Activated CD8-positive, alpha-beta T cell treated with anti-CD3 and anti-CD28 coated beads, Interleukin-2, amount 10 ng/mL, durations not matched to agents 7 days and 5 days (primary cell): Measurements from ENCODE around the gene TMEM132A. TPM values are rescaled to one million over a fixed set of nuclear protein-coding genes. Genes with fewer than 3 reads are reported as not detected.

ENCODE experiments used
- ATAC-seq: fragments of 150-1000 bp; cut with Tn5 transposase; one replicate; pipeline ENCODE4 v1.10.0; 2021; ENCODE audit warnings: moderate library complexity
- CTCF ChIA-PET: fragments of 350-600 bp; sonication (Branson Sonifier 250); formaldehyde crosslinking; loops from one replicate; lab custom pipeline; 2021; ENCODE audit warnings: antibody characterized with exemption; lab: Charles Lee
- POLR2A ChIA-PET: fragments of 350-600 bp; sonication (Branson Sonifier 250); formaldehyde crosslinking; loops from one replicate; lab custom pipeline; 2021; ENCODE audit warnings: antibody characterized with exemption; lab: Charles Lee
- DNase-seq: peaks from one replicate; pipeline ENCODE4 v3.0.0-alpha.2; 2020
- H3K27ac Mint-ChIP-seq: one replicate; pipeline ENCODE4 v1.8.0; 2021; ENCODE audit warnings: mild to moderate bottlenecking, mixed read lengths
- H3K27me3 Mint-ChIP-seq: one replicate; pipeline ENCODE4 v1.8.0; 2021; ENCODE audit warnings: low read depth, mixed read lengths
- H3K36me3 Mint-ChIP-seq: one replicate; pipeline ENCODE4 v1.8.0; 2021; ENCODE audit warnings: low read depth, mixed read lengths
- H3K4me1 Mint-ChIP-seq: one replicate; pipeline ENCODE4 v1.8.0; 2021; ENCODE audit warnings: low read depth, mixed read lengths
- H3K4me3 Mint-ChIP-seq: one replicate; pipeline ENCODE4 v1.8.0; 2021; ENCODE audit warnings: mild to moderate bottlenecking, mixed read lengths
- H3K9me3 Mint-ChIP-seq: one replicate; pipeline ENCODE4 v1.8.0; 2022; ENCODE audit warnings: mixed read lengths; ENCODE audit not compliant: insufficient read depth
- total RNA-seq, 2 experiments: library from RNA; stranded (reverse); gene quantifications; one replicate each; pipeline ENCODE4 v1.2.3, GENCODE V29; 2021

The TMEM132A gene
- total RNA-seq, 2 experiments from 2014 or later: 0.37 to 0.47 TPM

DNA sequence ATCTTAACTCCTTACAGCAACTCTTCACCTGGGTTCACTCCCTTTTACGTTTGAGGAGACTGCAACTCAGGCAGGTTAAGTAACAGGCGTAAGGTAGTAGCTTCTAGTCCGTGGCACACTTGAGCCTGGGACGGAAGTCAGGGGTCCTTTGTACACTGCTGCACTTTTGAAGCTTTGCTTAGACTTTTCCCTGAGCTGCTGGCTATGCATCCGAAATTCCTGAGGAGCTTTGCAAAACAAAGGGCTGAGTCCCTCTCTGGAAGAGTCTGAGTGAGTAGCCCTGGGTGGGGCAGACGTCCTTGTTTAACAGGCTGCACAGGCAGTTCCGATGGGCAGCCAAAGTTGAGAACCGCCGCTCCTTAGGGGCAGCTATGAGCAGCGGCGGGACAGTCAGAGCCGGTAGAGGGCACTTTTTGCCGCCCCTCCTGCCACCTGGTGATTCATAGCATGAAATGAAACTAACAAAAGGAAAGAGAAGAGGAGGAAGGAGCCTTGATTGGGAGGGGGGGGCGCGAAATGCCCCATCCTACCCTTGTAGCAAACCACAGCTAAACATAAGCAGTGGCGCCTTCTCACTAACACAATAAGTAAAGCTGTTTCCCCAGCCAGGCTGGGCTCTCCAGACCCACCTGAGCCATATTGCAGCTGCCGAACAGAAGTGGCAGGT is 8.9 kb upstream of the TMEM132A start:
- peaks cover 49% of the 10 kb centered on the region for H3K4me1 Mint-ChIP-seq
- no peaks in the 10 kb centered on the region for H3K27me3 Mint-ChIP-seq
- ChIA-PET POLR2A (interaction anchor here (0.7 to 3.1 kb wide), 14 partner anchors 8 to 216 kb away, joined by 3 to 23 read pairs (median 4); partner anchors contain the start of genes PRPF19 and TMEM132A), CTCF (interaction anchor here (0.7 to 4.7 kb wide), 39 partner anchors 8 to 421 kb away, joined by 3 to 31 read pairs (median 5); partner anchors contain the start of genes PRPF19 and TMEM132A)
- H3K36me3 Mint-ChIP-seq: peaks cover 27% of the 10 kb centered on the region
- peak overlapping the region; percentile 93 for H3K27ac Mint-ChIP-seq
- DNase-seq (peak; percentile 89), ATAC-seq (peak; percentile 62)
- H3K9me3 Mint-ChIP-seq: no peaks in the 10 kb centered on the region
- H3K4me3 Mint-ChIP-seq: peak overlapping the region; percentile 93

DNA sequence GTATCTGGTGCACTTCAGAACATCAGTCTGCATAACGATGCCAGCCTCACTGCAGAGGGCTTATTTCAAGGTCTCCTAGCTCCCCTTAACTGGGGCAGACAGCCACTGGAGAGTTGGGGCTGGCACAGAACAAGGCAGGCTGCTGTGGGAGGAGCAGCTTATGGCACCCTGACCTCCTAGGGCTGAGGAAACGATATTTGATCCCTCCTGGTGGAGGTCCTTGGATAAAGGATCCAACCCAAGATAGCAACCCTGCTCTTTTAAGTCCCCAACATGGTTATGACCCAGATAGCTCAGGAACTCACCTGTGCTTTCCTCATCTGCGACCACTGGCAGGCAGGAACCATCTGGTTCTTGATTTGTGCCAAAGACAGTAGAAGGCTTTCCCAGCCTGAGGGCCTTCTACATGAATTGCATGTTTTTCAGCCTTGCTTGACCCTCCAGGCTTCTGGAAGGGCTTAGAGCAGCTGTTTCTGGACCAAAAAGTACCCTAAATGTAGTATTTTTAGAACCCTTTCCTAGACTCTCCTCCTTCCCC is 7.5 kb upstream of the TMEM132A start:
- DNase-seq: no peak
- Mint-ChIP-seq H3K36me3 (peaks cover 41% of the 10 kb centered on the region), H3K9me3 (no peaks in the 10 kb centered on the region), H3K4me1 (peaks cover 42% of the 10 kb centered on the region), H3K4me3 (peak overlapping the region; percentile 29), H3K27me3 (no peaks in the 10 kb centered on the region), H3K27ac (no peak overlapping the region)
- POLR2A ChIA-PET: no interaction called here
- ATAC-seq: no peak
- CTCF ChIA-PET: interaction anchor here (1.8 to 4.7 kb wide), 4 partner anchors 11 to 85 kb away, joined by 9 to 31 read pairs (median 22); partner anchors contain the start of gene PRPF19

DNA sequence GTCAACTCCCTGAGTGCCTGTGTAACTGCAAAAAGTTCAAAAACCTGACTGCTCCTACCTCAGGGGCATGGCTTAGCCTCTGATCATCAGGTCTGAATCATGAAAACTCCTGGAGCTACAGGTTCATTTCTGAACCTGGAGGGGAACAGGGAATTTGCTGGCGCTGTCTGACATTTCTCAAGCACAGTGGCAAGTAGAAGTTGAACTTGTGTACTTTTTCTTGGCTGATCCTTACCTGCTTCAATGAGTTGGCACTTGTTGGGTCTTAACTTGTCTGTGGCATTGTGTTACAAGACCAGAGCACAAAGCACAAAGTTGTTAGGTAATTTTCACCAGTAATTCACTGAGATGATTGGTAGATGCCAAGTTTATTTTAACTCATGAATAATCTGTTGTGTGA is 7.0 kb upstream of the TMEM132A start:
- ChIA-PET POLR2A (no interaction called here), CTCF (interaction anchor here (2.9 to 4.7 kb wide), 3 partner anchors 11 to 86 kb away, joined by 17 to 31 read pairs (median 28); partner anchors contain the start of gene PRPF19)
- H3K27ac Mint-ChIP-seq: no peak overlapping the region
- DNase-seq (no peak), ATAC-seq (no peak)
- H3K4me1 Mint-ChIP-seq: peaks cover 37% of the 10 kb centered on the region
- H3K4me3 Mint-ChIP-seq: no peak overlapping the region
- H3K27me3 Mint-ChIP-seq: no peaks in the 10 kb centered on the region
- H3K9me3 Mint-ChIP-seq: no peaks in the 10 kb centered on the region
- H3K36me3 Mint-ChIP-seq: peaks cover 45% of the 10 kb centered on the region

DNA sequence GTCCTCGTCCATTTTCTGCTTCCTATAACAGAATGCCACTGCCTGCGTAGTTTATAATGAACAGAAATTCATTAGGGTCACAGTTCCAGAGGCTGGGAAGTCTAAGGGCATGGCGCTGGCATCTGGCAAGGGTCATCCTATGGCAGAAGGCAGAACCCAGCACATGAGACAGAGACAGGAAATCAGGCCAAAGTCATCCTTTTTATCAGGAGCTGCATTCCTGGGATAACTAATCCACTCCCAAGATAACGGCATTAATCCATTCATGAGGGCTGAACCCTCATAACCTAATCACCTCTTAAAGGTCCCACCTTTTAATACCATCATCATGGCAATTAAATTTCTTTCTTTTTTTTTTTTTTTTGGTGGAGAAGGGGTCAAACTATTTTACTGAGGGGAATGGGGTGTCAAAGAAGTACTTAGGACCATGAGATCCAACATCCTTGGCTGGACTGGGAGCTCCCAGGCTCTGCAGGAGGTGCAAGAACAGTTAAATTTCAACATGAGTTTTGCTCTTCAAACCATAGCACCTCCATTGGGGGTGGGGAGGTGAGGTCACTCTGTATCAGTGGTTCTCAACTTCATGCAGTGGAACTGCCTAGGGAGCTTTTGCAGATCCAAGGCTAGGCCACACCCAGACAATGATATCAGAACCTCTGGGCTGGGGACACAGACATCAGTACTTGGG is 5.9 kb upstream of the TMEM132A start:
- no peak overlapping the region for H3K4me3 Mint-ChIP-seq
- DNase-seq: no peak
- ATAC-seq: no peak
- H3K27ac Mint-ChIP-seq: no peak overlapping the region
- peaks cover 55% of the 10 kb centered on the region for H3K36me3 Mint-ChIP-seq
- ChIA-PET CTCF (interaction anchor here (0.8 to 1.4 kb wide), 2 partner anchors 31 to 269 kb away, joined by 3 read pairs; no protein-coding TSS in a partner anchor), POLR2A (interaction anchor here (0.6 kb wide), 1 partner anchor 1681 kb away, joined by 4 read pairs; no protein-coding TSS in a partner anchor)
- H3K9me3 Mint-ChIP-seq: no peaks in the 10 kb centered on the region
- peaks cover 1% of the 10 kb centered on the region for H3K27me3 Mint-ChIP-seq
- H3K4me1 Mint-ChIP-seq: peaks cover 25% of the 10 kb centered on the region

DNA sequence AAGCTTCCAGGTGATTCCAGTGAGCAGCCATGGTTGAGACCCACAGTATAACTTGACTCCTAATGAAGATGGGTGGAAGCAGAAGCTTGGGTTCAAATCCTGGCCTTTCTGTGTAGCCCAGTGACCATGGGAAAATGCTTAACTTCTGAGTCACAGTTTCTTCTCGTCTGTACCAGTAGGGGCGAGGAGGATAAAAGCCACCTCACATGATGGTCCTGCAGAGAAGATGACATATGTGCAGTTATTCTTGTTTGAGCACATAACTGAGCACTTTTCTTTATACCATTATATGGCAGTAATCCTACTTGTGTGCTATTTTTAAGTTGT is 5.4 kb upstream of the TMEM132A start:
- ChIA-PET CTCF (interaction anchor here (0.8 to 1.4 kb wide), 3 partner anchors 31 to 268 kb away, joined by 3 to 4 read pairs (median 3); no protein-coding TSS in a partner anchor), POLR2A (no interaction called here)
- peaks cover 2% of the 10 kb centered on the region for H3K27me3 Mint-ChIP-seq
- no peaks in the 10 kb centered on the region for H3K9me3 Mint-ChIP-seq
- no peak overlapping the region for H3K27ac Mint-ChIP-seq
- H3K4me1 Mint-ChIP-seq: peaks cover 23% of the 10 kb centered on the region
- ATAC-seq (no peak), DNase-seq (no peak)
- peaks cover 58% of the 10 kb centered on the region for H3K36me3 Mint-ChIP-seq
- no peak overlapping the region for H3K4me3 Mint-ChIP-seq

DNA sequence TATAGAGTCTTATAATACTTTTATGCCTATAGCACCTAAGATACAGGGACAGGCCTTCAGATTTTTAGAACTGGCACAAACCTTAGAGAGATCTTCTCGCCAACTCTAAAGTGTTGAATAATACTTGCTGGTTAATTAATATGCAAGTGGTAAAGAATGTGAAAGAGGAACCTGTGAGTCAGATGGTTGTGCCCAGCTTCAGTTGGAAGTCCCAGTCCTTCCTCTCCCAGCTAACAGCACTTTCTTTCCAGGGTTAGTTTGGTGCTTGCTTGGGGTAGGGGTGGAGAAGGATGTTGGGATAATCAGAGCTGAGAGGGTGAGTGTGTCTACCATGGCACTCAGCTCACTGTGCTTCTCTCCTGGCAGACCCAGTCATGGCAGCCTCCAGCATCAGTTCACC is 4.9 kb upstream of the TMEM132A start:
- Mint-ChIP-seq H3K36me3 (peaks cover 58% of the 10 kb centered on the region), H3K9me3 (no peaks in the 10 kb centered on the region)
- no peak for DNase-seq

DNA sequence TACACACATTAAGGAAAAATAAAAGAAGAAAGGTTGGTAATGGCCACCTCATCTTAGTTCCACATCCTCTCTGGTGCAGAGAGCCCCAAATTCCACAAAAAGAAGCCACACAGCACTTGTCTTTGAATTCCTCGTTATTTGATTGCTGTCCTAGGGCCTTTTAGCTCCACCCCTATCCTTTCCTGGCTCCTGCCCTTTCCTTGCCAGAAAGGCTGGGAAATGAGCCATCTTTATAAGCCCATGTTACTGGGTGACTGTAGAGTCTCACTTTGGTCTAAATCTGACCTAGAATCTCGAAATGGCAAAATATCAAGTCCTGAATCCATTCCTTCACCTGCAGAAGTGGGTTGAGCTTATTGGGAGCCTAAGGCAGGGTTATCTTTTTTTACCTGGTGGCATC is 4.3 kb upstream of the TMEM132A start:
- ChIA-PET CTCF (interaction anchor here (1.1 kb wide), 1 partner anchor 89 kb away, joined by 4 read pairs; no protein-coding TSS in a partner anchor), POLR2A (no interaction called here)
- Mint-ChIP-seq H3K27ac (no peak overlapping the region), H3K9me3 (no peaks in the 10 kb centered on the region), H3K27me3 (peaks cover 3% of the 10 kb centered on the region), H3K4me3 (no peak overlapping the region), H3K36me3 (peaks cover 58% of the 10 kb centered on the region), H3K4me1 (peaks cover 26% of the 10 kb centered on the region)
- ATAC-seq: no peak
- DNase-seq: no peak

More for the DNA sequence above, 4.9 kb upstream of the TMEM132A start:
- no peak overlapping the region for H3K4me3 Mint-ChIP-seq
- POLR2A ChIA-PET: no interaction called here
- no peak for ATAC-seq
- peaks cover 26% of the 10 kb centered on the region for H3K4me1 Mint-ChIP-seq
- CTCF ChIA-PET: interaction anchor here (0.8 to 1.1 kb wide), 2 partner anchors 88 to 268 kb away, joined by 3 to 4 read pairs; no protein-coding TSS in a partner anchor
- no peak overlapping the region for H3K27ac Mint-ChIP-seq
- H3K27me3 Mint-ChIP-seq: peaks cover 2% of the 10 kb centered on the region

DNA sequence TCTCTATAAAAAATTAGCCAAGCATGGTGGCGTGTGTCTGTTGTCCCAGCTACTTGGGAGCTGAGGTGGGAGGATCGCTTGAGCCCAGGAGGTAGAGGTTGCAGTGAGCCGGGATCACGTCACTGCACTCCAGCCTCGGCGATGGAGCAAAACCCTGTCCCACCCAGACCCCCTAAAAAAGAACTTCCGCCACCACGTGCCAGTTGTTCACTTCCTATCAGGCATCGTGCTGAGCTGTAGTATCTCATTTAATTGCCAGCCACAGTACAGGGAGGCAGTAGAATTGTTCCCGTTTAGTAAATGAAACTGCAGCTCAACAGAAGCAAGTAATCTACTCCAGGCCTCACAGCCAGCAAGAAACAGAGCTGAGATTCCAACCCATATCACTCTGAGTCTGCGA is 3.0 kb upstream of the TMEM132A start:
- POLR2A ChIA-PET: interaction anchor here (0.6 kb wide), 1 partner anchor 49 kb away, joined by 3 read pairs; no protein-coding TSS in a partner anchor
- DNase-seq (no peak), ATAC-seq (no peak)
- no peak overlapping the region for H3K4me3 Mint-ChIP-seq
- peaks cover 26% of the 10 kb centered on the region for H3K4me1 Mint-ChIP-seq
- H3K27ac Mint-ChIP-seq: no peak overlapping the region
- H3K27me3 Mint-ChIP-seq: peaks cover 16% of the 10 kb centered on the region
- peaks cover 53% of the 10 kb centered on the region for H3K36me3 Mint-ChIP-seq
- CTCF ChIA-PET: interaction anchor here (1.1 to 1.4 kb wide), 3 partner anchors 12 to 49 kb away, joined by 3 to 4 read pairs (median 3); no protein-coding TSS in a partner anchor
- H3K9me3 Mint-ChIP-seq: no peaks in the 10 kb centered on the region

DNA sequence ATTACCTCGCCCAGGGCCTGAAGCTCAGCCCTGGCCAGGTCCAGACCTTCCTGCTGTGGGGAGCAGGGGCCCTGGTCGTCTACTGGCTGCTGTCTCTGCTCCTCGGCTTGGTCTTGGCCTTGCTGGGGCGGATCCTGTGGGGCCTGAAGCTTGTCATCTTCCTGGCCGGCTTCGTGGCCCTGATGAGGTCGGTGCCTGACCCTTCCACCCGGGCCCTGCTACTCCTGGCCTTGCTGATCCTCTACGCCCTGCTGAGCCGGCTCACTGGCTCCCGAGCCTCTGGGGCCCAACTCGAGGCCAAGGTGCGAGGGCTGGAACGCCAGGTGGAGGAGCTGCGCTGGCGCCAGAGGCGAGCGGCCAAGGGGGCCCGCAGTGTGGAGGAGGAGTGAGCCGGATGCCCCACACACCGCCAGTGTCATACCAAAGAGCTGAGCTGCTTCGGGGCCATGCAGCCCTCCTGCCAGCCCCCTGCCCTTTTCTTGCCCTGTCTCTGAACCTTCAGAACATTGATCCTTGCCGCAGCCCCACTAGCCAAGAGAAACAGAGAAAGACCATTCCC is 2.4 kb upstream of the TMEM132A start:
- H3K9me3 Mint-ChIP-seq: no peaks in the 10 kb centered on the region

DNA sequence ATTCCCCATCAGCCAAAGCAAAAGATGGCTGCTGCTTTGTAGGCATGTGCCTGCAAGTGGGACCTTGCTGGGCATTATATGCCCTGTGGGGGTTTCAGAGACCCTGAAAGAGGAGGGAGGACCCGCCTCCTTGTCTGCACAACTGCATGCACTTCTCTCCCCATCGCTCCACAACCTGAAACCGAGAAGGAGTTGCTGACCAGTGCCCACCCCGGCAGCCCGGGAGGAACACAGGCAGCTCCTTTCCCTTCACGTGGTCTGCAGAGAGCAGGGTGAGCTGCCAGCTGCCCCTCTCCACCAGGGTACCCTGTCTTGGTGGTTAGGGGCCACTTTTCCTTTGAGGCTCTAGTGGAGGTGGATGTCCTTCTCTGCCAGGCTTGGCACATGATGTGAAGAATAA is 1.4 kb upstream of the TMEM132A start:
- DNase-seq (no peak), ATAC-seq (no peak)
- H3K27me3 Mint-ChIP-seq: peaks cover 25% of the 10 kb centered on the region
- no peak overlapping the region for H3K27ac Mint-ChIP-seq
- no peak overlapping the region for H3K4me3 Mint-ChIP-seq
- ChIA-PET POLR2A (interaction anchor here (1.6 kb wide), 1 partner anchor 8 kb away, joined by 6 read pairs; no protein-coding TSS in a partner anchor), CTCF (interaction anchor here (1.4 to 1.5 kb wide), 2 partner anchors 17 to 23 kb away, joined by 3 read pairs; no protein-coding TSS in a partner anchor)
- no peaks in the 10 kb centered on the region for H3K9me3 Mint-ChIP-seq
- H3K36me3 Mint-ChIP-seq: peaks cover 42% of the 10 kb centered on the region
- H3K4me1 Mint-ChIP-seq: peaks cover 14% of the 10 kb centered on the region

More for the DNA sequence above, 2.4 kb upstream of the TMEM132A start:
- DNase-seq: no peak
- H3K27me3 Mint-ChIP-seq: peaks cover 22% of the 10 kb centered on the region
- H3K4me3 Mint-ChIP-seq: no peak overlapping the region
- no peak for ATAC-seq
- peaks cover 49% of the 10 kb centered on the region for H3K36me3 Mint-ChIP-seq
- ChIA-PET POLR2A (interaction anchor here (0.6 kb wide), 1 partner anchor 48 kb away, joined by 3 read pairs; no protein-coding TSS in a partner anchor), CTCF (interaction anchor here (1.2 to 1.5 kb wide), 3 partner anchors 16 to 48 kb away, joined by 3 to 4 read pairs (median 3); no protein-coding TSS in a partner anchor)
- H3K4me1 Mint-ChIP-seq: peaks cover 21% of the 10 kb centered on the region
- no peak overlapping the region for H3K27ac Mint-ChIP-seq

DNA sequence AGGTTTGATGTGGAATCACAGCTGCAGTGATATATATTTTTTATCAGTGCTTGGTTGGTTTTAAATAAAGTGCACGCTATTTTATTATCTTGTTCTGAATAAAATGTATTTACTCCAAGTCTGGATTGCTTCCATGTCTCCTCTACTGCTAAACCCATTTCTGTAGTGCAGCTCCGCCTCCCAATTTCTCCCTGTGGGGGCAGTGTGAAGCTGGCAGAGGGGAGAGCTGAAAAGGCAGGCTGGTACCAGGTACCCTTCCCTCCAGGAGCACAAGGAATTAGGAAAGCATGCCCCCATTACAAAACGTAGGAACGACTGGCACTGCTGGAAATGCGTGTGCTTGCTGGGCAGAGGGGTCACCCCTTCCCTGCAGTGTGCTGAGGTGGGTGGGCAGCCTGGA is 934 bp upstream of the TMEM132A start:
- Mint-ChIP-seq H3K4me1 (peaks cover 13% of the 10 kb centered on the region), H3K4me3 (no peak overlapping the region), H3K9me3 (no peaks in the 10 kb centered on the region), H3K36me3 (peaks cover 40% of the 10 kb centered on the region), H3K27me3 (peaks cover 25% of the 10 kb centered on the region), H3K27ac (no peak overlapping the region)
- ATAC-seq (no peak), DNase-seq (no peak)
- ChIA-PET CTCF (interaction anchor here (1.4 to 1.5 kb wide), 3 partner anchors 8 to 23 kb away, joined by 3 to 11 read pairs (median 3); no protein-coding TSS in a partner anchor), POLR2A (interaction anchor here (1.1 to 1.6 kb wide), 2 partner anchors 8 to 10 kb away, joined by 4 to 6 read pairs; partner anchors contain the start of gene TMEM109)
